Stimulated activated CD4-positive, alpha-beta T cell treated with anti-CD3 and anti-CD28 coated beads, Interleukin-4, amount 100 ng/mL, for 4 hours (primary cell): ENCODE data around the gene IGHMBP2.

Source experiments
- DNase-seq, 2 experiments: peaks; one replicate each; pipeline ENCODE4 v3.0.0-alpha.2; 2020

IGHMBP2 gene

DNA sequence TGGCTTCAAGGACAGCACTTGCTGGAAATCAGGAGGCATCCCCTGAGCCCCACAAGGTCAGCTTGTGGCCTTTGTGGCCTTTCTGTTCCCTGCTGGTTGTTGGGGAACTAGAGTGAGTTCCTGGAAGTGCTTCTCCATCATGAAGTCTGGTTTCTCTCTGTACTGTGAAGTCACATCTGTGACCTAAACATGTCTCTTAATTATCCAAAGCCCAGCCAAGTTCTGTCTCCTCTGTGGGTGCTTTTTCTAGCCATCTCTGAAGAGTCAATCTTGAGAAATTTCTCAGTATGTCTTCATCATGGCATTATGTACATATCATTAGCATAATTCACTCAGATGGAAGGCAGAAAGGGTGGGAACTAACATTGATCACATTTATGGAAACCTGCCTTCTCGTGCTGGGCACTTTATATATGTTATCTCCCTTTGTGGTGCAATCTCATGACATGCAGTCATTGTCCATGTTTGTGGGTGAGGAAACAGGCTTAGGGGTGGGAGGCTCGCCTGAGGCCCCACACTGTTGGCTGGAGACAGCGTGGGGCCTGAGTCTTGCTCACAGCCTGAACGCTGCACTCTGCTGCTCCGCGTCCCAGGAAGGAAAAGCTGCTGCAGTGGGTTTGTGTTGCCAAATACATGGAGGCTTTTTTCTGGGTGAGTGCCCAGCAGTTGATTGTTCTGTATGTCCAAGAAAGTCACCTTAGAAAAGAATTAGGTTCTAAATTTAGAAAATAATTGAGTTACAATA, 24.6 kb downstream of the IGHMBP2 start:
- no peak for DNase-seq

DNA sequence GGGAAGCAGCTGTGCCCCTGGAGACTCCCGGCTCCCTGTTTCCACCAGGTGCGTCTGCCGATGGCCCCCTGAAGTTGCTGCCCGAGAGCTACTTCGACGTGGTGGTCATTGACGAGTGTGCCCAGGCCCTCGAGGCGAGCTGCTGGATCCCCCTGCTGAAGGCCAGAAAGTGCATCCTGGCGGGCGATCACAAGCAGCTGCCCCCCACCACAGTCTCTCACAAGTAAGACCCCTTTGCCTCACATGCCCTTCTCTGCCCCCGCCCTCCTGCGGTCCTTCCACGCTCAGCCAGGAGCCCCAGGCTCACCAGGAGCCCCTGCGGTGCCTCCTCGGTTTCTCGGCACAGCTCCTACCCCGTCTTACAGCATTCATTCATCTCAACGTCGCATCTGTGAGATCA, 25.4 kb downstream of the IGHMBP2 start:
- DNase-seq = no peak

DNA sequence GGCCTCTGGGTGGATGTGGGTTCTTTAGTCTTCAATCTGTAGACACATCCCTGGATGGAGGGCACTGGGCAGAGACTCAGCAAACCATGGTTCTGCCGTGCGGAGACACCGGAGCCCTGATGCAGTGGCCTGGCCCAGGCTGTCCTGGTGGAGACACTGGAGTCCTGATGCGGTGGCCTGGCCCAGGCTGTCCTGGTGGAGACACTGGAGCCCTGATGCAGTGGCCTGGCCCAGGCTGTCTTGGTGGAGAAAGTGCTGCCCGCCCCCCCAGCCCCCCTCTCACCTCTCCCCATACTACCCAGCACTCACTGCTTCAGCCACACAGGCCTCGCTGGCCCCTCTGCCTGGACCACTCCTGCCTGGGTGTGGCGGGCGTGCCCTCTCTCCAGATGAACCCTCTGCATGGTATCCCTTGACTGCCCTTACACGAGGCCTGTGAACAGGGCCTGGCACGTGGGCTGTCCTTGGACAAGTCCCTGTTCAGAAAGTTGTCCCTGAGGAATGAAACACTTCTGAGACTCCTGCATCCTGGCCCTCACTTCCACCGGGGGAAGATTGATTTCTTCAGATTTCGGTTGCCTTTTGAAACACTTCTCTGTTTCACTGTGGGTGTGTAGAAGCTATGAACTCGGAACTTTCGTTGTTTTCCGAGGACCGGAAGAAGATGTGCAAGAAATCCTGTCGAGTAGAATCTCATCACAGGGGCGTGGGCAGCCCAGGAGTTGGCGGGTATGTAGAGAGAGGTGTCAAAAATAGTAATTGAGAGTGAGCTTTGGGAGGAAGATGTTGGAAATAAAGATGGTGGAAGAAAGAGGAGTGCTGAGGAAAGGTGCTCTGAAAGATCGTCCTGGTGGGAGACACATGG, 26.2 kb downstream of the IGHMBP2 start:
- DNase-seq = no peak

DNA sequence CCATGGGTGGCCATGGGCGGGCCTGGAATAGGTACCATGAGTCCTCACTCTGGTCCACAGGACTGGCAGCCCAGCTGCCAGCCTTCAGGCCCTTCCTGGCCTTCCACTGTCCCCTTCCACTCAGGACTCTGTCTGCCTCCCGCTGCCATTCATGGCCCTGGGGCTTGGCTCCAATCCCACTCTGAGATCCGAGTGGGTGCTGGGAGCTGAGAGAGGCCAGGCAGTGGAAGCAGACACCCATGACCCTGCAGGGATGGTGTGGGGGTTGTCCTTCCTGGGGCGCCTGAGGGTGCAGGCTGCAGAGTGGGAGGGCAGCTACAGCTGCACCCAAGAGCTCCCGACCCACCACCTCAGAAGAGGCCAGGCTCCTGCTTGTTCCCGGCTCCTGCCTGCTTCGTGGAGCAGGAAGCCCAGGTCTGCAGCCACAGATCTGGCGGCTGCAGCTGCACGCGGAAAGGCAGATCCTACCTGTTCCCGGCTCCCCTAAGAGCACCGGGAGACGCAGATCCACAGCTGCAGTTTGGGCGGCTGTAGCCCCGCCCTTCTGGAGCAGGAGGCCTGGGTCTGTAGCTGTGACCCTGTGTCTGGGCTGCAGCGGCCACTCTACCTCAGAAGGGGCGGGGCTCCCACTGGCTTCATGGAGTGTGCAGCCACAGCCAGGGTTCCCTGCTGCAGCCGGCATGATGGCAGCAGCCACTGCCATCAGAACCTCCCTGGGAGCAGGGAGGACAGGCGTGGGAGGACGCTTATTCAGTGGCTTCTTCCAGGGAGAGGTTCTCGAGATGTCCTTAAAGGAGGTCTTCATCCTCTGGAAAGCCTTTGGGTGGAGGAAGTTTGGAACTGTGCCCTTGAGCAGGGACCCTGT, 27.5 kb downstream of the IGHMBP2 start:
- no peak for DNase-seq

DNA sequence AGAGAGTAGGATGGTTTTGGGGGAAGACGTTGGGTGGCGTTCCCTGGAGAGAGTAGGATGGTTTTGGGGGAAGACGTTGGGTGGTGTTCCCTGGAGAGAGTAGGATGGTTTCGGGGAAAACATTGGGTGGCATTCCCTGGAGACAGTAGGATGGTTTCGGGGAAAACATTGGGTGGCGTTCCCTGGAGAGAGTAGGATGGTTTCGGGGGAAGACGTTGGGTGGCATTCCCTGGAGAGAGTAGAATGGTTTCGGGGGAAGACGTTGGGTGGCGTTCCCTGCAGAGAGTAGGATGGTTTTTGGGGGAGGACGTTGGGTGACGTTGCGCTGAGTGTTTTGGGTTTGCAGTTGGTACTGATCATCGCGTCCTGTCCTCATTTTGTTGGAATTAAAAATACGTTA, 28.2 kb downstream of the IGHMBP2 start:
- DNase-seq = no peak

DNA sequence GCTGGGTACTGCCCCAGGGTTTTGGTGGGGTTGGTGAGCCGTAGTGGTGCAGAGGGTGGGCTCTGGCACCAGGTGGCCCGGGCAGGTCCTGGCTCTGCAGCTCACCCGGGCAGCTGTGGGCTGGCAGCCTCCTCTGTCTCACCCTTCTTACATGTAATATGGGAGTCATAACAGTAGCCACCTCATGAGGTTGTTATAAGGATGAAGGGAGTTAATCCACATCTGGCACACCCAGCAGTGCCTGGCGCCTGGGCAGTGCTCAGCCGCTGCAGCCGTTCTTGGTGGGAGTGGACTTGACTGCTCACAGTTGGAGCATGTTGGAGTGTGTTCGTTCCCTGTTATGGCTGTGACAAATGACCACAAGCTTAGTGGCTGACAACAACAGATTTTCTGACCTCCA, 28.7 kb downstream of the IGHMBP2 start:
- no peak for DNase-seq

DNA sequence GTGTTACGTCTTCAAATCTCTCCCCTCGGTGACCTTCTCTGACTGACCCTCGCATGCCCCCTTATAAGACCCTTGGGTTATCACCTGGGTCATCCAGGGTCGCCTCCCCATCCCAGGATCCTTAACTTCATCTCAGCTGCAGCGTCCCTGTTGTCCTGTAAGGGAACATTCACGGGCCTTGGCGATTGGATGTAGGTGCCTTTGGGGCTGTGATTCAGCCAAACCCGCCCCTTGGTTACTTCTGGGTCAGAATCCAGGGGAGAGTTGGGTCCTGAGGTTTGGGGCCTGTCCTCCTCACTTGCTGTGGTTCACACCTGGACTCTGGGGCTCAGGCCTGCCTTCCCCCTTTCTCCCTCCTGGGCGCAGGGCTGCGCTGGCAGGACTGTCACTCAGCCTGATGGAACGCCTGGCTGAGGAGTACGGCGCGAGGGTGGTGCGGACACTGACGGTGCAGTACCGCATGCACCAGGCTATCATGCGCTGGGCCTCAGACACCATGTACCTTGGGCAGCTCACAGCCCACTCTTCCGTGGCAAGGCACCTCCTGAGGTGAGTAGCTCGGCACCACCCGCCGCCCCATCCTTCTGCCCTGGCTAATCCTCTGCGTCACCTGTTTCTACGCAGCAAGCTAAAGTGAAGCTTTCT, 29.4 kb downstream of the IGHMBP2 start:
- DNase-seq = no peak

DNA sequence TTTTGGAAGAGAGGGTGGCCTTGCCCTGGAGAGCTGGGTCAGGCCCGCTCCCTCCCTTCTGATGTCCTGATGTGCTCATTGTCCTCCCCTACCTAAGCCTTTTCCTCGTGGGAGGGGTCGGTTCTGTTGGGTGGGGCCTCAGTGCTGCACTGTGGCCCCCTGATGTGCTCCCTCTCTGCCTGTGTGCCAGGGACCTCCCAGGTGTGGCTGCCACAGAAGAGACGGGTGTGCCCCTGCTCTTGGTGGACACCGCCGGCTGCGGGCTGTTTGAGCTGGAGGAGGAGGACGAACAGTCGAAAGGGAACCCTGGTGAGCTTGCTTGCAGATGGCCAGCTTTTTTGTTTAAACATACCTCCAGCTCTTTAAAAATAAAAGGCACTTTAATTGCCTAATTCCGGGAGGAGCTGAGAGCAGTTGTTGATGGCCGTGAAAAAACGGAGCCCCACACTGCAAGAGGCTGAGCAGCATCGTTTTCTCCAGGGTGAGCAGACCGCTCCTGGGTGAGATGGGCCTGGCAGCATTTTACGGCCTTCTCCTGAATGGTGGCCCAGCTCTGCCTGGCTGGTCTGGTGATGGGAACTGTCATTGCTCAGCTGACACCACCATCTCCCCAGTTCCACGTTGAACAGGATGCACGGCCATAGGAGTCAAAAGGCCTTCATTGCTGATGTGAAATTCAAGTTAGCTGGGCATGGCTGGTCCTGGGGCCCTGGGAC, 30.1 kb downstream of the IGHMBP2 start:
- DNase-seq = no peak

DNA sequence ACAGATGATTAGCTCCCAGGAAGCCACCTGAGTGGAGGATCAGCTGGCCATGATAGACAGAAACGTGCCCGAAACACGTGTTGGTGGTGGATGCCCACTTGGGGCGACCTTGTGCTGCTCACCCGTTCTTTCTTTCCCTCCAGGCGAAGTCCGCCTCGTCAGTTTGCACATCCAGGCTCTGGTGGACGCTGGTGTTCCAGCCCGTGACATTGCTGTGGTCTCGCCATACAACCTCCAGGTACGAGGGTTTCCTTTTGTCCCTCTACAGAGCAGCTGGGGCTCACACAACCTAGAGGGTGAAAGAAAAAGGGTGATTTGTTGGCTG, 30.6 kb downstream of the IGHMBP2 start:
- no peak for DNase-seq

DNA sequence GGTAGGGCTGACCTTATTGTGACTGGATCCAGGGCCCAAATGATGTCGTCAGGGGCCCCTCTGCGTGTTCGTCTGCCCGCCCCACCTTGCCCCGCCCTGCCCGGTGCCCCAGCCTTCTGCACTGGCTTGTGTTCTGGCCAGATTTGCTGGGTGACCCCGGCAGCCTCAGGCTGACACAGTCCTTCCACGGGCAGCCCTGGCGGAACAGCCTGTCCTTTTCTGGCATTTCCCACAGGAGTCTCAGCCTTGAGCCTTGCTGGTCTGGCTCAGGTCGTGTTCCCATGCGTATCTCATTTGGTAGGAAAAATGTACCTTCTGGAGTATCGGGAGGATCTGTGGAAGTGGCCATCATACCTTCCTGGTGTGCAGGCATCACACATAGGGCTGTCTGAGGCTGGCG, 31.0 kb downstream of the IGHMBP2 start:
- no peak for DNase-seq

DNA sequence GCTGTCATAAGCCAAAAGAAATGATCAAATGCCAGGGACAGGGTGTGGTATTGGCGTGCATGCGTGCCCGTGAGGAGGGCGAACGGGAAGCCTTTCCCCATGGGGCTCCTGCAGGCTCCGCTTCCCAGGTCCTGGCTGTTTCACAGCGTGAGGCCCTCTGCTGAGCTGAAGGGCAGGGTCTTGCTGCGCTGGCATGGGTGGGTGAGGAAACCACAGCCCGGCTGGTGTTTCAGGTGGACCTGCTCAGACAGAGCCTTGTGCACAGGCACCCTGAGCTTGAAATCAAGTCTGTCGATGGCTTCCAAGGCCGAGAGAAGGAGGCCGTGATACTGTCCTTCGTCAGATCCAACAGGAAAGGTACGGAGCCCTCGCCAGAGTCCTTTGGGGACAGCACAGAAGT, 31.4 kb downstream of the IGHMBP2 start:
- no peak for DNase-seq

DNA sequence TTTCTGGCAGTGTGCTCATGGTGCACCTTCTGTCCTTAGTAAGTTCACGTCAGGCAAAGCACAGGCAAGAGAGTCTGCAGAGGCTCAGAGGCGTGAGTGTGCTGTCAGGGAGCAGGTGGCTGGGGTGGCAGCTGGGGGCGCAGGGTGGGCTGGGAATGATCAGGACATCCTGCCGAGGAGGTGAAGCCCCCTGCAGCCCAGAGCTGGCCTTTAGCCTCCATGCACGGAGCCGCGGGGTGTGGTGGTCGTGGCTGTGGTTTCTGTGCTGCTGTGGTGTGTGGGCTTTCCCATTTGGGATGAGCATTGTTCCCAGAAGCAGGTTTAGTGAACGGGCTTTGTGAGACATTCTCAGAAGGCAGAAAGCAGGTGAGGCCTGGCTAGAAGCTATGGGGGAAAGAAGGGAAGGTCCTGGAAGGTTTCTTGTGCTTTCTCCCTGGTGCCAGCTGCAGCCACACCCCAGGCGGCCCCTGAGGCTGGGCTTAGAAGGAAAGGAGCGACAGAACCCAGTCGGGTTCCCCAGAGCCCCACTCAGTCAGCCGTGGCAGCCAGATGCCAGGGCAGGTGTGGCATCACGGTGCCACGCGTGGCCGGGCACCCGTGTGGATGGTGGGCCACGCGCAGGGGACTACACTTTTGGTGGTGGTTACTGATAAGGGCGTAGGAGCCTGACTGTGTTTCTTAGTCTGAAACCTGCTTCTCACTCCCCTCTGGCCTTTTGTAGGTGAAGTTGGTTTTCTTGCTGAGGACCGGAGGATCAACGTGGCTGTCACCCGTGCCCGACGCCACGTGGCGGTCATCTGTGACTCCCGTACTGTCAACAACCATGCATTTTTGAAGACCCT, 32.0 kb downstream of the IGHMBP2 start:
- no peak for DNase-seq

DNA sequence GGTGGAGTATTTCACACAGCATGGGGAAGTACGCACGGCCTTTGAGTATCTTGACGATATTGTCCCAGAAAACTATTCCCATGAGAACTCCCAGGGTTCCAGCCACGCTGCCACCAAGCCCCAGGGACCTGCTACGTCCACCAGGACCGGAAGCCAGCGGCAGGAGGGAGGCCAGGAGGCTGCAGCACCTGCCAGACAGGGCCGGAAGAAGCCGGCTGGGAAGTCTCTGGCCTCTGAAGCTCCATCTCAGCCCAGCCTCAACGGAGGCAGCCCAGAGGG, 32.6 kb downstream of the IGHMBP2 start:
- no peak for DNase-seq

DNA sequence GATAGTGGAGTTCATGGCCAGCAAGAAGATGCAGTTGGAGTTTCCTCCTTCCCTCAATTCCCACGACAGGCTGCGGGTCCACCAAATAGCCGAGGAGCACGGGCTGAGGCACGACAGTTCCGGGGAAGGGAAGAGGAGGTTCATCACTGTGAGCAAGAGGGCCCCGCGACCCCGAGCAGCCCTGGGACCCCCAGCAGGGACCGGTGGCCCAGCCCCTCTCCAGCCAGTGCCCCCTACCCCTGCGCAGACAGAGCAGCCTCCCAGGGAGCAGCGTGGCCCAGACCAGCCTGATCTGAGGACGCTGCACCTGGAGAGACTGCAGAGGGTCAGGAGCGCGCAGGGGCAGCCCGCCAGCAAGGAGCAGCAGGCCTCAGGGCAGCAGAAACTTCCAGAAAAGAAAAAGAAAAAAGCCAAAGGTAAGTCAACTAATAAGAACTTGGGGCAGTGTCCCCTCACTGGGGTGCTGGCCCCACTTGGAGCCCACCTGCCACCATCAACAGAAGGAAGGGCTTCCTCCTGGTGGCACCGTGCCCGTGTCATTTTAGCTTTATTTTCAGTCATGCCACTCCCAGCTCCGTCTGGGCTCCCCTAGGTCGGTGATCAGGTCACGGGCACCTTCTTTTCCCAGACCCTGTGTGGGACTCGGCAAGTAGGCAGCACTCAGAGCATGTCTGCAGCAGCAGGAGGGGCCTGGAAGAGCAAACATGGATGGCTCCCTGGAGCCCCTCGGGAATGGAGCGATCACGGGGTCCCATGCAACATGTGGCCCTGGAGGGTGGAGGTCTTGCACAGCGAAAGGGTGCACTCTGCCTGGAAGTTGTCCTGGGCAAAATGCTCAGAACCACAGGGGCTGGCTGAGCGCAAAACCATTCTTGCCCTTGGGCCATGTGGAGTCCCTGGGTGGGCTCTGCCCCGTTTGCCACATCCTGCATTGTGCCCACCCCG, 33.3 kb downstream of the IGHMBP2 start:
- DNase-seq = no peak

DNA sequence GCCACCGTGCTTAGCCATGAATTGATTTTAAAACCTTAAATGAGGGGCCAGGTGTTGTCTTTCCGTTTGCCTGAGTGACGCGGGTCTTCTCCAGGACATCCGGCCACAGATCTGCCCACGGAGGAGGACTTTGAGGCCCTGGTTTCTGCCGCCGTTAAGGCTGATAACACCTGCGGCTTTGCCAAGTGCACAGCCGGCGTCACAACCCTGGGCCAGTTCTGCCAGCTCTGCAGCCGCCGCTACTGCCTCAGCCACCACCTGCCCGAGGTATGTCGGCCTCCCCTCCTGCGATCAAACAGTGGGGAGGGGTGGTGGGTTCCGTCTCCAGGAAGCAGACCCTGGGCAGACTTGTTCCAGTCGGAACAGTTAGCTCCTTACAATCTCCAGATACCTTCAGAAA, 34.4 kb downstream of the IGHMBP2 start:
- no peak for DNase-seq

DNA sequence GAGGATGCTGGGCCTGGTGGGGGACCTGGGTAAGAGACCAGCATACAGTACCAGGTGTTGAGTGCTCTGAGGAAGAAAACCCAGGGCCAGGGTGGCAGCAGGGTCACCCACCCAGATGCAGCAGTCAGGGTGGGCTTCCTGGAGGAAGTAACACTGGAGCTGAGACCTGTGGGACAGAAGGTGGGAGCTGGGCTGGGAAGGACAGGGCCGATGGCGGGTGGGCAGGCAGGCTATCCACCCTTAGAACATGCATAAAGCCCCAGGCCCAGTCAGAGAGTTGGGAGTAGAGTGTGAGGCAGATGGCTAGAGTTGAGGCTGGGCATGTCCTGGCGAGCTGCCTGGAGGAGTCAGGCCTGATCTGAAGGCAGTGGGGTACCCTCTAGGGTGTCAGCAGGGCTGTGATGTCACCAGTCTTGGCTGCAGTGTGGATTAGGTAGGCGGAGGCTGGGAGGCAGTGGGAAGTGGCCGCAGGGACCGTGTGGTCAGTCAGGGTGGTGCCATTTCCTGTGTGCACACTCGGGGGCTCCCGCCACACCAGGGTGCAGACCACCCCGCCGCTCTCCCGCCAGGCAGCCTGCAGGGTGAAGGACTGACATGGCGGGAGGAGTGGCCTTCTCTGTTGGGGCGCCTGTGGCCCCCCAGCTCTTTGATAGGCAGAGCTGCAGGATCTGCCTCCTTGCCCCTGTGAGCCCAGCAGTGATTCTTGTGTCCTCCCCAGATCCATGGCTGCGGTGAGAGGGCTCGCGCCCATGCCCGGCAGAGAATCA, 35.3 kb downstream of the IGHMBP2 start:
- DNase-seq = no peak

DNA sequence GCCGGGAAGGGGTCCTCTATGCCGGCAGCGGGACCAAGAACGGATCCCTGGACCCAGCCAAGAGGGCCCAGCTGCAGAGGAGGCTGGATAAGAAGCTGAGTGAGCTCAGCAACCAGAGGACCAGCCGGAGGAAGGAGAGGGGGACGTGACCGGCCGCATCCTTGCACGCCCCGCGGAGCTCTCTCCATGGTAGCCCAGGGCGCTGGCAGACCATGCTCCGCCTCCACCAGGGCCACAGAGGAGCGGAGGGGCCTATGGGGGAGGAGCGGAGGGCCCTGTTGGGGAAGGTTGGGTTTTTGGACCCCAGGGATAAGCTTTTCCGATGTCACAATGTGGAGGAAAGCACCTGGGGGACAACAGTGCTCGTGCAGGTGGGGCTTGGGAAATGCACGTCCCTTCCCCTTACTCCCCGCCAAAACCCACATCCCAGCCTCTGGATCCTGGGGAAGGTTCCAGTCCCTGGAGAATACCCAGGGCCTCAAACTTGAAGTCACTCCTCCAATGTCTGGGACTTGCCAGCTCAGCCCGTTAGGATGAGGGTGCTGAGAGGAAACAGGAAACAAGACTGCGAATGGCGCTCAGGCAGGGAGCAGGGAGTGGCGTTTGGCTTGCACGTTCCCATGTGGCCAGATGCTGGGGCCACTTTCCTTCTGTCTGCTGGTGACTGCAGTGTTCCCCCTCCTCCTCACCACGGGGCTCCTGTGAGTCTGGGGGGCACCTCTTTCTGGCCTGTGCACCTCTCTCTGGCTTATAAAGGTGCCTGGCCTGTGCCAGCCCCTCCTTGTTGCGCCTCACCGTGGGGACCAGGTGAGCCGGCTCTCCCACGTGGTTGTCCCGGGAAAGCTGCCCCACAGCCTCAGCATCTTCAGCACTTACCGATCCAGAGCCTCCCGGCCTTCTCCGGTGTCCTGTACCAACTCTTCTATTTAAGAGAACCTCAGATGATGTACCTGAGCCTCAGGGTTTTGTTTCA, 36.2 kb downstream of the IGHMBP2 start:
- no peak for DNase-seq

DNA sequence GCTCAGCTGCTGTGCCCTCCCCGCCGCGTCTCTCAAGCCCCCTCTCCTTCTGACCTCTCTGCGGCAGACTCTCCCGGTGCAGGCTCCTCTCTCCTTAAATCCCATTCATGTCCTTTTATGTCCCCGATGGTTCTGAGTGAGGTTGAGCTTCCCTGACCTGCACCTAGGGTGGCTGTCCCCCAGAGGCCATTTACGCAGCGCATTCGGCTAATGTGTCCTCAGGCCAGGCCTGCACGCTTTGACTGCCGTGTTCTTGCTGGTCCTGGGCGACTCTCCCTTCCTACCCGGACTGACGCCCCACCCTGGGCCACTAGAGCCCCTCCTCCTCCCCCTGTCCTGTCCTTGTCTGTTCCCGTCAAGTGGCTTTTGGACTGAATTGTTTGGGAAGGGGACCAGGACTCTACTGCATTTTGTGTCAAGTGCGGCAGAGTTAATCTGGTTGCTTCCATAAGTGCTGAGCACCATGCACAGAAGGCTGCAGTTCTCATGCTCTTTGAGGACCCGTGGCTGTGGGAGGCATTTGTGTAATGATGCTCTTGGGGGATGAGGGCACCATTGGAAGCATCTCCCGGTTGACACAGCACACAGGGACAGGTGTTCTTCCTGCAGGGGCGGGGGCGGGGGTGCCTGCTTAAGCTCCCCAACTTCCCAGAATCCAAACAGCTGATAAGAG, 37.1 kb downstream of the IGHMBP2 start:
- DNase-seq = no peak
